GM21526 (cell line): Measurements from ENCODE around the gene DAPK1.
"Not testable (repeated sequence)": the region's sequence is repeated elsewhere in the genome, so short reads cannot be mapped to it uniquely, and the experiment has no call there.

Experiments used
- ATAC-seq: cut with Tn5 transposase; IDR thresholded peaks from one replicate; pipeline ENCODE4 v1.9.1; 2021; ENCODE audit warnings: moderate library complexity; ENCODE audit not compliant: unreplicated experiment, low FRiP score

The DAPK1 gene

DNA sequence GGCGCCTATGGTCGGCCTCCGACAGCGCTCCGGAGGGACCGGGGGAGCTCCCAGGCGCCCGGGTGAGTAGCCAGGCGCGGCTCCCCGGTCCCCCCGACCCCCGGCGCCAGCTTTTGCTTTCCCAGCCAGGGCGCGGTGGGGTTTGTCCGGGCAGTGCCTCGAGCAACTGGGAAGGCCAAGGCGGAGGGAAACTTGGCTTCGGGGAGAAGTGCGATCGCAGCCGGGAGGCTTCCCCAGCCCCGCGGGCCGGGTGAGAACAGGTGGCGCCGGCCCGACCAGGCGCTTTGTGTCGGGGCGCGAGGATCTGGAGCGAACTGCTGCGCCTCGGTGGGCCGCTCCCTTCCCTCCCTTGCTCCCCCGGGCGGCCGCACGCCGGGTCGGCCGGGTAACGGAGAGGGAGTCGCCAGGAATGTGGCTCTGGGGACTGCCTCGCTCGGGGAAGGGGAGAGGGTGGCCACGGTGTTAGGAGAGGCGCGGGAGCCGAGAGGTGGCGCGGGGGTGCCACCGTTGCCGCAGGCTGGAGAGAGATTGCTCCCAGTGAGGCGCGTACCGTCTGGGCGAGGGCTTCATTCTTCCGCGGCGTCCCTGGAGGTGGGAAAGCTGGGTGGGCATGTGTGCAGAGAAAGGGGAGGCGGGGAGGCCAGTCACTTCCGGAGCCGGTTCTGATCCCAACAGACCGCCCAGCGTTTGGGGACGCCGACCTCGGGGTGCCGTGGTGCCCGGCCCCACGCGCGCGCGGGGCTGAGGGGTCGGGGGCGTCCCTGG, 561 bp downstream of the DAPK1 start:
- ATAC-seq = peak; percentile 20

- ATAC-seq = no peak
Measured at GRCh38 chr9:87498811-87499360, 1.2 kb downstream of the DAPK1 start.

GRCh38 chr9:87499424-87500017, 1.9 kb downstream of the DAPK1 start:
- peak; percentile 46 for ATAC-seq

GRCh38 chr9:87500491-87501270, 3.0 kb downstream of the DAPK1 start:
- ATAC-seq = no peak

DNA sequence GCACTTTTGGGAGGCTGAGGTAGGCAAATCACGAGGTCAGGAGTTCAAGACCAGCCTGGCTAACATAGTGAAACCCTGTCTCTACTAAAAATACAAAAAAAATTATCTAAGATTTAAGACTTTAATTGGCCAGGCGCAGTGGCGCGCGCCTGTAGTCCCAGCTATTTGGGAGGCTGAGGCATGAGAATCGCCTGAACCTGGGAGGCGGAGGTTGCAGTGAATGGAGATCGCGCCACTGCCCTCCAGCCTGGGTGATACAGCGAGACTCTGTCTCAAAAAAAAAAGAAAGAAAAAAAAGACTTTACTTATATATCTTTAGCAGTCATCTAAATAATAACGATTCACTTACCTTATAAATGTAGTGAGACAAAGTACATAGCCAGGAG, 3.6 kb downstream of the DAPK1 start:
- ATAC-seq = not testable (repeated sequence)

DNA sequence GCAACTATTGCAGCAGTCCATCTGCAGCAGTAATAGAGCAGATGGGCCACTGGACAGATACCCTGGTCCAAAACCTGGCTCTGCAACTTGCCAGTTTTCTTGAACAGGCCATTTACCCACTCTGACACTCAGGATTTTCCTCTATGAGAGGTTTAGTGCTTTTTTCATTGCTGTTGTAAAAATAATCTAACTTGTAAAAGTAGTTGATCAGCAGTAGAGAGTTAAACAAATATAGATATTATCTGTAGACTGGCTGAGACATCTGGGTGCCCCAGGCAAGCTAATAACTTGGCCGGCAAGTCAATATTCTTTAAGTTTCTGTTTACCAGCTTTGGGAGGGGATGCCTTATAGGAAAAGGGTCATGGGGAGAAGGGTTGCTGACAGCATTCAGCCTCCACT, 4.1 kb downstream of the DAPK1 start:
- no peak for ATAC-seq

GRCh38 chr9:87502391-87503221, 4.9 kb downstream of the DAPK1 start:
- ATAC-seq = no peak

- ATAC-seq = no peak
Measured at GRCh38 chr9:87503430-87503829, 5.8 kb downstream of the DAPK1 start.

DNA sequence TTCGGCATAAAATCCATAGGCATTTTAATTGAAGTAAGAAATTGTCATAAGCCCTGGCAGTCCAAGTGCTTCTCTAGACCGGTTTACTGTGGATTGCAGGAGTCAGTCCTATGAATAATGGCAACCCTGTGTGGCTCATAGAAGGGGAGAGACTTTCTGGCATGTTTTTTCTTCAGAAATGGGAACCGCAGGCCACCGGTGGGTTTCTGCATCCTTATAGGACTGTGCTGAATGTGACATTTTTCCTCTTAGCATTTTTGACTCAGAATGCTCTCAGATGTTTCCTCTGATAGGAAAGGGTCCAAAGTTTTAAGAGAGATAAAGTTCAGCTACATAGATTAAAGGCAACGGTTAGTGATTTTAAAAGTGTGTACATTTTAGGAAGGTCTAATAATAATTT, 6.3 kb downstream of the DAPK1 start:
- ATAC-seq = no peak

GRCh38 chr9:87504938-87505337, 7.3 kb downstream of the DAPK1 start:
- no peak for ATAC-seq

- no peak for ATAC-seq
Measured at GRCh38 chr9:87505869-87506678, 8.4 kb downstream of the DAPK1 start.

GRCh38 chr9:87507576-87507975, 9.9 kb downstream of the DAPK1 start:
- ATAC-seq = no peak

GRCh38 chr9:87510252-87510683, 12.6 kb downstream of the DAPK1 start:
- ATAC-seq = no peak

GRCh38 chr9:87512311-87512710, 14.6 kb downstream of the DAPK1 start:
- ATAC-seq = no peak

GRCh38 chr9:87513161-87513560, 15.5 kb downstream of the DAPK1 start:
- ATAC-seq = no peak

- no peak for ATAC-seq
Measured at GRCh38 chr9:87513880-87514535, 16.3 kb downstream of the DAPK1 start.

DNA sequence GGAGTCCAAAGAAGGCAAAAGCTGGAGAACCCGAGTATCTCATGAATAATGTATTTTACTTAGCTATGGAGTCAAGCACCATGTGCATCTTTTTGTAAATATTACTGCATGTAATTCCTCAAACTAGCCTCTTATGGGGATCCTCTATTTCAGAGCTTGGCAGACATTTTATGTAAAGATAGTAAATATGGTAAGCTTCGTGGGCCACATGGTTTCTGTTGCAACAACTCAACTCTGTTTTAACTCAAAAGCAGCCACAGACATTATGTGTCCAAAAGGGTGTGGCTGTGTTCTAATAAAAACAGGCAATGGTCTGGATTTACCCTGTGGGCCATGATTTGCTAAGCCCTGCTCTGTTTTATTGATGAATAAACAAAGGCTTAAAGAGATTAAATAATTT, 17.3 kb downstream of the DAPK1 start:
- ATAC-seq = no peak

- no peak for ATAC-seq
Measured at GRCh38 chr9:87515588-87516221, 18.0 kb downstream of the DAPK1 start.
